H4 (cell line): ENCODE measurements around the gene MIF4GD. TPM values are rescaled to one million over a fixed set of nuclear protein-coding genes. Genes with fewer than 3 reads are reported as not detected.
"Not testable (repeated sequence)": the region's sequence is repeated elsewhere in the genome, so short reads cannot be mapped to it uniquely, and the experiment has no call there.

ENCODE experiments used
- DNase-seq: peaks from one replicate; pipeline ENCODE4 v3.0.0-alpha.2; 2015; ENCODE audit warnings: low spot score
- total RNA-seq: library from RNA; depleted of rRNA; stranded (reverse); fragments of >200 nt; shearing (Covaris generic); gene quantifications from 2 replicates; pipeline ENCODE4 v1.2.3, GENCODE V29; 2014

The MIF4GD gene
- total RNA-seq, 1 experiment from 2014 or later, result 41.6 TPM

- no peak for DNase-seq
Measured at GRCh38 chr17:75260641-75261335, 10.2 kb downstream of the MIF4GD start.

- DNase-seq, result not testable (repeated sequence)
Measured at GRCh38 chr17:75257228-75257627, 13.8 kb downstream of the MIF4GD start.

GRCh38 chr17:75255954-75256698 is 14.9 kb downstream of the MIF4GD start:
- not testable (repeated sequence) for DNase-seq

- DNase-seq, result no peak
Measured at GRCh38 chr17:75252039-75252816, 18.8 kb downstream of the MIF4GD start.

DNA sequence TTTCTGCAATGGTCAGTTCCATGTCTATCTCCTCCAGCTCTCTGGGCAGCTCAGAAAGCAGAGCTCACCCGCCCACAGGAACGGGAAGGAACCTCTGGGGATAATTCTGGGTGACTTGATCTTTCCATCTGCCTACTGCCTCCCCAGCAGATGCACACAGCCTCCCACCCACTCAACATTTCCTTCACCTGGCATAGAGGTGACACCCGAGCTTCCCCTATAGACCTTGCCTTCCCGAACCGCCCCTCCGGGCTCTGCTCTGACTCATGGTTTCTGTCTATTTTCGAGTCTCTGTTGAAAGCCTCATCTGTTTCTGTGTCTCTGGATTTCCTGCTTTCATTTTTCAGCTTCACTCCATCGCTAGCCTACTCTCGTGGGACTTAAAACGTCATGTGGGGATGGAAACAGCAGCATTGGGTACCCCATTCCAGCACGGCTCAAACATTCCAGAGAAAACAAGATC is 21.0 kb downstream of the MIF4GD start:
- DNase-seq, result no peak

- no peak for DNase-seq
Measured at GRCh38 chr17:75249564-75249963, 21.5 kb downstream of the MIF4GD start.

DNA sequence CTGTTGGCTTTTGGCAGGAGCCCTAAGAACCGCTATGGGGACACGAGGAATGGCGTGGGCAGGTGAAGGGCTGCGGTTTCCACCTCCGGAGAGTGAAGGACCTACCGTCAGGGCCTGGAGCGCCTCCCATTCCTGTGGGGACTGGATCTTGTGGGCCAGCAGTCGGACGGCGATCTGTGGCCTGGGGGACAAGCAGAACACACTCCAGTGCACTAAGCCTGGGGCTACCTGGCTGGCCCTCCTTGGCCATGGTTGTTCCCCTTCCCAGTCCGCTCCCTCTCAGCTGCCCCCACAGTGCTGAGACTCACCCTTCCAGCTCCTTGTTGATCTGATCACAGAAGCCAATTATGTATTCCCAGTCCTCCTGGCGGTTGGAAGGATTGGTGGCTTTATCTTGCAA is 24.6 kb downstream of the MIF4GD start:
- no peak for DNase-seq

GRCh38 chr17:75245011-75245410 is 26.0 kb downstream of the MIF4GD start:
- DNase-seq, result no peak

- DNase-seq, result no peak
Measured at GRCh38 chr17:75244133-75244866, 26.7 kb downstream of the MIF4GD start.

- no peak for DNase-seq
Measured at GRCh38 chr17:75242461-75243042, 28.5 kb downstream of the MIF4GD start.

- no peak for DNase-seq
Measured at GRCh38 chr17:75241996-75242460, 29.0 kb downstream of the MIF4GD start.

- no peak for DNase-seq
Measured at GRCh38 chr17:75241502-75241901, 29.5 kb downstream of the MIF4GD start.

- DNase-seq, result no peak
Measured at GRCh38 chr17:75241143-75241430, 29.9 kb downstream of the MIF4GD start.

GRCh38 chr17:75240394-75241142 is 30.5 kb downstream of the MIF4GD start:
- peak; percentile 56 for DNase-seq

GRCh38 chr17:75239778-75240393 is 31.1 kb downstream of the MIF4GD start:
- no peak for DNase-seq

- no peak for DNase-seq
Measured at GRCh38 chr17:75239214-75239613, 31.8 kb downstream of the MIF4GD start.

DNA sequence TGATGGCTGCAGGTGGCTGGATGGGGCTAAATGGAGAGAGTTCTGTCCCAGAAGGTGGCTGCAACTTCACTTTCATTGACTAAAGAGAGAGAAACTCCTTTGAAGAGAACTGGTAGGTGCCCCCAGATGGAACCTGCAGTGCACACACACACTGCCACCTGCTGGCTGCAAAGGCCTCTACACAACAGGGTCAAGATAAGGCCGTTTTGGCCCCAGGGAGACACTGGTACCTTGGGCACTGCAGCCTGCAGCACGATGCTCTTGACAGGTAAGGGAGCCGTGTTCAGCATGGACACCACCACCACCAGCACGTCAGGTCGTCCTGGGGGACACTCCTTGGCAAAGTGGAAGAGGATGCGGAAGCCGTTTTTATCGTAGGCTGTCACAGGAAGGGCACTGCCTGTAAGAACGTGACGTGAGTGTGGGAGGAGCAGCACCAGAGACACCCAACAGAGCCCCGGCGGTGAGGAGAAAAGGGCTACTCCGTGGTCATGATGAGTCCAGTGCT is 32.3 kb downstream of the MIF4GD start:
- DNase-seq, result peak; percentile 80

GRCh38 chr17:75238020-75238580 is 32.9 kb downstream of the MIF4GD start:
- no peak for DNase-seq
